H9 (cell line): ENCODE results near the gene SMS. TPM values are rescaled to one million over a fixed set of nuclear protein-coding genes. Genes with fewer than 3 reads are reported as not detected.

Source experiments
- DNase-seq: peaks from one replicate; pipeline ENCODE4 v3.0.0-alpha.2; 2017
- H2AFZ ChIP-seq: one replicate; pipeline ENCODE4 v1.6.1; 2013; ENCODE audit warnings: mild to moderate bottlenecking, low read length, control low read depth, moderate library complexity
- H2AK5ac ChIP-seq: 2 replicates; pipeline ENCODE4 v1.6.1; 2013; ENCODE audit warnings: low read length, control low read depth, mixed read lengths; ENCODE audit not compliant: insufficient read length
- H2BK120ac ChIP-seq: one replicate; pipeline ENCODE4 v1.6.1; 2013; ENCODE audit warnings: low read depth, mild to moderate bottlenecking, low read length, control low read depth, inconsistent platforms; ENCODE audit not compliant: poor library complexity, severe bottlenecking
- H2BK12ac ChIP-seq: 2 replicates; pipeline ENCODE4 v1.6.1; 2013; ENCODE audit warnings: low read length, control low read depth, mixed read lengths, low read depth; ENCODE audit not compliant: insufficient read length
- H2BK15ac ChIP-seq: 2 replicates; pipeline ENCODE4 v1.6.1; 2013; ENCODE audit warnings: low read depth, low read length, control low read depth
- H2BK20ac ChIP-seq: one replicate; pipeline ENCODE4 v1.6.1; 2013; ENCODE audit warnings: low read depth, mild to moderate bottlenecking, low read length, control low read depth, inconsistent platforms; ENCODE audit not compliant: poor library complexity, severe bottlenecking
- H2BK5ac ChIP-seq: 2 replicates; pipeline ENCODE4 v1.6.1; 2013; ENCODE audit warnings: low read length, control low read depth, mixed read lengths; ENCODE audit not compliant: insufficient read length
- H3K14ac ChIP-seq: 2 replicates; pipeline ENCODE4 v1.6.1; 2013; ENCODE audit warnings: low read length, control low read depth; ENCODE audit not compliant: insufficient read depth
- H3K18ac ChIP-seq: 2 replicates; pipeline ENCODE4 v1.6.1; 2013; ENCODE audit warnings: low read depth, mild to moderate bottlenecking, mixed read lengths, low read length, control low read depth; ENCODE audit not compliant: insufficient read length
- H3K23ac ChIP-seq: 2 replicates; pipeline ENCODE4 v1.6.1; 2013; ENCODE audit warnings: low read length, control low read depth, mixed read lengths, low read depth; ENCODE audit not compliant: insufficient read length
- H3K23me2 ChIP-seq: 2 replicates; pipeline ENCODE4 v1.6.1; 2013; ENCODE audit warnings: low read depth, mild to moderate bottlenecking, mixed read lengths, low read length, control low read depth; ENCODE audit not compliant: insufficient read length, poor library complexity, severe bottlenecking
- H3K27ac ChIP-seq: 2 replicates; pipeline ENCODE4 v1.5.1; 2013; ENCODE audit warnings: low read length, control low read depth, mixed read lengths, low read depth; ENCODE audit not compliant: insufficient read length
- H3K27me3 ChIP-seq: 2 replicates; pipeline ENCODE4 v1.6.1; 2013; ENCODE audit warnings: low read length, control low read depth, inconsistent platforms; ENCODE audit not compliant: insufficient read depth
- H3K4ac ChIP-seq: 2 replicates; pipeline ENCODE4 v1.6.1; 2013; ENCODE audit warnings: low read depth, mild to moderate bottlenecking, control low read depth, inconsistent platforms, low read length, moderate library complexity
- H3K4me1 ChIP-seq: 2 replicates; pipeline ENCODE4 v1.6.1; 2013; ENCODE audit warnings: low read length, control low read depth, inconsistent platforms; ENCODE audit not compliant: insufficient read depth
- H3K4me2 ChIP-seq: 2 replicates; pipeline ENCODE4 v1.6.1; 2013; ENCODE audit warnings: low read length, control low read depth, mixed read lengths; ENCODE audit not compliant: insufficient read length, insufficient read depth
- H3K56ac ChIP-seq: 2 replicates; pipeline ENCODE4 v1.6.1; 2013; ENCODE audit warnings: low read depth, mild to moderate bottlenecking, mixed read lengths, low read length, control low read depth; ENCODE audit not compliant: insufficient read length
- H3K79me1 ChIP-seq: 2 replicates; pipeline ENCODE4 v1.6.1; 2013; ENCODE audit warnings: low read depth, mild to moderate bottlenecking, moderate library complexity, low read length, control low read depth, inconsistent platforms; ENCODE audit not compliant: insufficient read depth, poor library complexity, severe bottlenecking
- H3K79me2 ChIP-seq: 2 replicates; pipeline ENCODE4 v1.6.1; 2013; ENCODE audit warnings: low read length, control low read depth, inconsistent platforms; ENCODE audit not compliant: insufficient read depth
- H3K9ac ChIP-seq: 2 replicates; pipeline ENCODE4 v1.6.1; 2013; ENCODE audit warnings: low read length, control low read depth, mixed read lengths; ENCODE audit not compliant: insufficient read length; ENCODE audit errors: extremely low read depth
- H3K9me3 ChIP-seq: one replicate; pipeline ENCODE4 v1.6.1; 2013; ENCODE audit warnings: low read depth, low read length, inconsistent platforms; ENCODE audit not compliant: control insufficient read depth
- H3T11ph ChIP-seq: one replicate; pipeline ENCODE4 v1.6.1; 2013; ENCODE audit warnings: mild to moderate bottlenecking, low read length, control low read depth, inconsistent platforms
- H4K20me1 ChIP-seq: one replicate; pipeline ENCODE4 v1.6.1; 2013; ENCODE audit not compliant: control insufficient read depth, insufficient read length, insufficient read depth
- H4K5ac ChIP-seq: 2 replicates; pipeline ENCODE4 v1.6.1; 2013; ENCODE audit warnings: low read depth, mild to moderate bottlenecking, mixed read lengths, low read length, control low read depth; ENCODE audit not compliant: insufficient read length
- H4K8ac ChIP-seq: replicated peaks from 2 replicates; pipeline ENCODE4 v1.6.1; 2013; ENCODE audit warnings: low read length, control low read depth, mixed read lengths, low read depth; ENCODE audit not compliant: insufficient read length
- H4K91ac ChIP-seq: 2 replicates; pipeline ENCODE4 v1.6.1; 2013; ENCODE audit warnings: low read depth, mild to moderate bottlenecking, moderate library complexity, mixed read lengths, low read length, control low read depth; ENCODE audit not compliant: insufficient read length
- H3K27ac Mint-ChIP-seq, 3 experiments: 2 replicates in 2 of 3; 3 replicates in 1 of 3; pipeline ENCODE4 v1.8.0; 2020 to 2021; ENCODE audit warnings: mixed read lengths in 3 of 3, mild to moderate bottlenecking in 1 of 3, moderate library complexity in 1 of 3
- H3K27me3 Mint-ChIP-seq: 2 replicates; pipeline ENCODE4 v1.8.0; 2021; ENCODE audit warnings: low read depth, mild to moderate bottlenecking, moderate library complexity, mixed read lengths
- H3K36me3 Mint-ChIP-seq, 3 experiments: 2 replicates in 2 of 3; 3 replicates in 1 of 3; pipeline ENCODE4 v1.8.0; 2020 to 2021; ENCODE audit warnings: low read depth in 3 of 3, mixed read lengths in 3 of 3; ENCODE audit not compliant: insufficient read depth in 1 of 3
- H3K4me1 Mint-ChIP-seq, 2 experiments: 2 replicates each; pipeline ENCODE4 v1.8.0; 2020; ENCODE audit warnings: mixed read lengths in 2 of 2
- H3K4me3 Mint-ChIP-seq, 2 experiments: 2 replicates in 1 of 2; 3 replicates in 1 of 2; pipeline ENCODE4 v1.8.0; 2020 to 2021; ENCODE audit warnings: mild to moderate bottlenecking in 2 of 2, mixed read lengths in 2 of 2, moderate library complexity in 1 of 2
- H3K9me3 Mint-ChIP-seq, 2 experiments: 2 replicates in 1 of 2; 3 replicates in 1 of 2; pipeline ENCODE4 v1.8.0; 2020; ENCODE audit warnings: mild to moderate bottlenecking in 2 of 2, mixed read lengths in 2 of 2, moderate library complexity in 1 of 2
- WGBS: extraction: QIAGEN DNeasy Blood & Tissue Kit; methylation state at CpG from one replicate; pipeline ENCODE4 v1.1.7; 2013; ENCODE audit warnings: missing lambda C conversion rate, low lambda C conversion rate, mixed read lengths; ENCODE audit not compliant: insufficient read length; ENCODE audit errors: extremely low coverage; 5-methylcytosine and 5-hydroxymethylcytosine counted together
- long read RNA-seq: library from polyadenylated mRNA; unstranded; transcript quantifications from one replicate; pipeline ENCODE4 v2.0.0, GENCODE V29; 2020
- total RNA-seq: library from RNA; stranded (reverse); gene quantifications from 2 replicates; pipeline ENCODE4 v1.2.1, GENCODE V29; 2021
- TF ChIP-seq, protein P1 (sequence below): fragments of 200-600 bp; sonication (generic); conservative IDR thresholded peaks from 3 replicates; pipeline ENCODE4 v1.8.0; 2021; ENCODE audit warnings: antibody characterized with exemption, mild to moderate bottlenecking

Gene SMS
- total RNA-seq = 411 and 415 TPM in 2 replicates
- long read RNA-seq, transcript SMS-201 (9 exons, 1,174 nt) = minor isoform, 29 of 2,754 reads
- long read RNA-seq, transcript SMS-202 (11 exons, 1,837 nt) = major isoform, 2,587 of 2,754 reads
- long read RNA-seq, partial matches to known transcripts = 42 of 2,754 reads
- long read RNA-seq, other reads (novel, unspliced or antisense) = 96 of 2,754 reads

DNA sequence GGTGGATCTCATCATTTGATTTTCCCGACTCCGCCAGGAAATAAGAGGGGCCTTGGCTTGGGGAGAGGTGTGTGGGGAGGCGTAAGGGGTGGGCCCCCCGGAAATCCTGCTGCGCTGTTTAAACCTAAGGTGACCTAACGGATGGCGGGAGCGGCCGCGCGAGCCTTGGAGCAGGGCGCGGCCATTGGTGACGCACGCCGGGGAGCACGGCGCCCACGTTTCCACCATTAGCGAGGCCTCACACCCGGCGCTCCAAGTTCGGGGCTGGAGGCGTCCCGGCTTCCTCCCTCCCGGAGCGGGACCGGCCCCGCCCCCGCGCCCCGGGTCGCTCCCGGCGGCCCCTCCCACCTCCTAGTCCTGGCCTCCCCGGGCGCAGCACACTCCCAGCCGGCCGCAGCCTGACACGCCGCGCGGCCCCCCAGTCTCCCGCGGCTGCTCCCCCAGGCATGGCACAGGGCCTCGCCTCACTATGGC is at the start of gene SMS:
TSS of gene SMS (plus strand) at position 354 of the 474 bp plus-strand sequence. CDS start at position 470, 116 bp downstream.
- Mint-ChIP-seq H3K27ac (peak within 1 kb of the TSS; percentile 40 to 97 (median 59); a peak in 4 of 7 replicates), H3K4me1 (peaks cover 38 to 45% of the 10 kb centered on the region in 2 experiments), H3K36me3 (peaks cover 6 to 14% (median 7%) of the 10 kb centered on the region in 3 experiments; a peak in 5 of 7 replicates), H3K9me3 (peaks cover 0 to 40% of the 10 kb centered on the region in 2 experiments; a peak in 4 of 5 replicates), H3K27me3 (no peaks in the 10 kb centered on the region), H3K4me3 (peak within 1 kb of the TSS; percentile 91 to 94)
- no peak within 1 kb of the TSS for H2BK120ac ChIP-seq
- TF ChIP-seq, protein P1, sequence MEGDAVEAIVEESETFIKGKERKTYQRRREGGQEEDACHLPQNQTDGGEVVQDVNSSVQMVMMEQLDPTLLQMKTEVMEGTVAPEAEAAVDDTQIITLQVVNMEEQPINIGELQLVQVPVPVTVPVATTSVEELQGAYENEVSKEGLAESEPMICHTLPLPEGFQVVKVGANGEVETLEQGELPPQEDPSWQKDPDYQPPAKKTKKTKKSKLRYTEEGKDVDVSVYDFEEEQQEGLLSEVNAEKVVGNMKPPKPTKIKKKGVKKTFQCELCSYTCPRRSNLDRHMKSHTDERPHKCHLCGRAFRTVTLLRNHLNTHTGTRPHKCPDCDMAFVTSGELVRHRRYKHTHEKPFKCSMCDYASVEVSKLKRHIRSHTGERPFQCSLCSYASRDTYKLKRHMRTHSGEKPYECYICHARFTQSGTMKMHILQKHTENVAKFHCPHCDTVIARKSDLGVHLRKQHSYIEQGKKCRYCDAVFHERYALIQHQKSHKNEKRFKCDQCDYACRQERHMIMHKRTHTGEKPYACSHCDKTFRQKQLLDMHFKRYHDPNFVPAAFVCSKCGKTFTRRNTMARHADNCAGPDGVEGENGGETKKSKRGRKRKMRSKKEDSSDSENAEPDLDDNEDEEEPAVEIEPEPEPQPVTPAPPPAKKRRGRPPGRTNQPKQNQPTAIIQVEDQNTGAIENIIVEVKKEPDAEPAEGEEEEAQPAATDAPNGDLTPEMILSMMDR = no peak
- H3K79me1 ChIP-seq = no peaks in the 10 kb centered on the region
- no peak within 1 kb of the TSS for H3K27ac ChIP-seq
- H4K8ac ChIP-seq = no peak within 1 kb of the TSS
- H3K4me2 ChIP-seq = peak within 1 kb of the TSS; percentile 32
- no peak within 1 kb of the TSS for H4K91ac ChIP-seq
- H2AFZ ChIP-seq = no peak within 1 kb of the TSS
- no peak within 1 kb of the TSS for H4K5ac ChIP-seq
- no peak within 1 kb of the TSS for H3K56ac ChIP-seq
- peak within 1 kb of the TSS; percentile 84 for H3K18ac ChIP-seq
- no peaks in the 10 kb centered on the region for H3K27me3 ChIP-seq
- no peak within 1 kb of the TSS for H2BK5ac ChIP-seq
- no peaks in the 10 kb centered on the region for H4K20me1 ChIP-seq
- H3K23ac ChIP-seq = no peak within 1 kb of the TSS
- no peaks in the 10 kb centered on the region for H3K9me3 ChIP-seq
- peak within 1 kb of the TSS; percentile 80; the same call in 1 of the 2 replicates for H3K14ac ChIP-seq
- H3T11ph ChIP-seq = no peak within 1 kb of the TSS
- H2BK12ac ChIP-seq = no peak within 1 kb of the TSS
- no peak within 1 kb of the TSS; the same call in 1 of the 2 replicates for H3K4ac ChIP-seq
- peak; percentile 67 for DNase-seq
- no peak within 1 kb of the TSS for H2BK20ac ChIP-seq
- H2AK5ac ChIP-seq = no peak within 1 kb of the TSS
- peaks cover 6% of the 10 kb centered on the region for H3K23me2 ChIP-seq
- peak within 1 kb of the TSS; percentile 60 for H3K9ac ChIP-seq
- no CpG with 5 or more reads among the region's 46 CpGs for WGBS
- peaks cover 2% of the 10 kb centered on the region; the same call in 1 of the 2 replicates for H3K4me1 ChIP-seq
- H3K79me2 ChIP-seq = peaks cover 30% of the 10 kb centered on the region; the same call in 1 of the 2 replicates
- H2BK15ac ChIP-seq = no peak within 1 kb of the TSS
